Stimulated activated CD4-positive, alpha-beta T cell treated with anti-CD3 and anti-CD28 coated beads, Interleukin-4, amount 100 ng/mL, for 24 hours (primary cell): ENCODE measurements around the gene LRRC56.

ENCODE experiments used
- DNase-seq: peaks from one replicate; pipeline ENCODE4 v3.0.0-alpha.2; 2020

LRRC56 gene

DNA sequence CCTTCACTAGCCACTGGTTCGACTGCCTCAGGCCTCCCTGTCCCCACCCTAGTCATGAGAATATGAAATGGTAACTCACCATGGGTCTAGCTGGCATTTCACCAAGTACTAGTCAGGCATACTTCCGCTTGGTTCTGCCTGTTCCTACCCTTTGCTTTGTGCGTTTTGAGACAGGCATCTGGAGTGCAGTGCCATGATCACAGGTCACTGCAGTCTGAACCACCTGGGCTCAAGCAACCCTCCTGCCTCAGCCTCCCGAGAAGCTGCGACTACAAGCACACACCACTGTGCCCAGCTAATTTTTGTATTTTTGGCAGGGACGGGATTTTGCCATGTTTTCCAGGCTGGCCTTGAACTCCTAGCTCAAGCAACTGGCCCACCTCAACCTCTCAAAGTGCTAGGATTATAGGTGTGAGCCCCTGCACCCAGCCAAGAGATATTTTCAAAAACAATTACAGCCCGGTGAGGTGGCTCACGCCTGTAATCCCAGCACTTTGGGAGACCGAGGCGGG lies 16.1 kb upstream of the LRRC56 start:
- DNase-seq, result no peak

- DNase-seq, result no peak
These were observed 11.1 kb upstream of the LRRC56 start for GRCh38 chr11:526192-526591.

DNA sequence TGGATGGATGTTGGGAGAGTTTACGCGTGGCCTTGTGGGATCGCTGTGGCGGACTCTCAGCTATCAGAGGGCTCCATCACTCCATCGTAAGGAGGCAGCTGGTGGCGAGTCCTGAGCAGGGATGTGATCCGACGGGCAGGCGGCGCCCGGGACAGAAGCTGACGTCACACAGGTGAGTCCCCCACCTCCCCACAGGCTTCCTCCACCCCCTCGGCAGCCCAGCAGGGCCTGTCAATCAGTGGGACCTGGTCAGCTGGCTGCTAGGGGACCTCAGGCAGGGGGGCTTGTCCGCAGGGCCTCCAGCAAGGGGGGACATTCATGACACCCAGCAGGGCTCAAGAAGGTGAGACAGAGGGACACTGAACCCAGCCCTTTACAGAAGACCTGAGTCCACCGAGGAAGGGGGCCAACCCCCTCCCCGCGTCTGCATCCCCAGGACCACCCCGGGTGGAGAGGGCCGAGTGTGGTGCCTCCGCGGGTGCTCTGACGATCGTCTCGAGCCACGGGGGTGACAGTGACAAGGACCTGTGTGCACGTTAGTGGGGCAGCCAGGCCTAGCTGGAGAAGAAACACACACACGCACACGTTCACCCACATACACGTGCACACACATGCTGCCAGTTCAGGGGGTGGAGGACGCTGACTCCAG lies 9.0 kb upstream of the LRRC56 start:
- no peak for DNase-seq

DNA sequence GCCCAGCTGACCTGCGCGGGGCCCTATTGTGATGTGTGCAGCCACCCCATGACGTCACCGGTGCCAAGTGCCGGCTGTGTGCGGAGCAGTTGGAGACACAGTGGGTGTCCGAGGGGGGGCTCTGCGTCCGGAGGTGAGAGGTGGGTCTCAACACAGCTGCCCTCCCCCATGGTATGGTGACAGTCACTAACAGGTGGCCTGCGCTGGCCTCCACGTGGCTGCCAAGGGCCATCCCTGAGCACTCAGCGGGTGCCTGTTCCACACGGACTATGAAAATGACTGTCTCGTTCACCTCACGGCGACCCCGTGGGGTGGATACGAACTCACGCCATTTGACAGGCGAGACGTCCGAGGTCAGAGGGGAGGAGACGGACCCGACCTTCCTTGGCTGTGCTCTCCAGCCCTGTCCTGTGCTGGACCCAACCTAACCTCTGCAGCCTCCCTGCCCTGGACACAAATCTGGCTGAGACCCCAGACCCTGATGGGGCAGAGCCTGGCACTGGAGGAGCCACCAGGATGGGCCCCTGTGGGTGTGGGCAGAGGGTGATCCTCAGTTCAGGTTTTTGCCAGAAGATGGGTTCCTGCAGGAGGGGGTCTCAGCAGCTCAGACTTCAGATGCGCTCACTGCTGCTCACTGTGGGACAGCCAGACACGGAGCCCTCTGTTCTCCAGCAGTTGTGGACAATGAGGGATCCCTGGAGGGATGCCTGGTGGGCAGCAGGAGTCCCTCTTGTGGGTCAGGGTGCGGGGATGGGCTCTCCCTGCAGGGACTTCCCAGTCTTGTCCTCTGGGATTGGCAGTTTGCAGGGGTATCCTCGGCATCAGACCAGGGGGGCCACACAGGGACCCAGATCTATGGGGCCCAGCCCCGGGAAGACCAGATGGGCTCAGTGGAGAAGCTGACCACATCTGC lies 8.3 kb upstream of the LRRC56 start:
- DNase-seq, result no peak

DNA sequence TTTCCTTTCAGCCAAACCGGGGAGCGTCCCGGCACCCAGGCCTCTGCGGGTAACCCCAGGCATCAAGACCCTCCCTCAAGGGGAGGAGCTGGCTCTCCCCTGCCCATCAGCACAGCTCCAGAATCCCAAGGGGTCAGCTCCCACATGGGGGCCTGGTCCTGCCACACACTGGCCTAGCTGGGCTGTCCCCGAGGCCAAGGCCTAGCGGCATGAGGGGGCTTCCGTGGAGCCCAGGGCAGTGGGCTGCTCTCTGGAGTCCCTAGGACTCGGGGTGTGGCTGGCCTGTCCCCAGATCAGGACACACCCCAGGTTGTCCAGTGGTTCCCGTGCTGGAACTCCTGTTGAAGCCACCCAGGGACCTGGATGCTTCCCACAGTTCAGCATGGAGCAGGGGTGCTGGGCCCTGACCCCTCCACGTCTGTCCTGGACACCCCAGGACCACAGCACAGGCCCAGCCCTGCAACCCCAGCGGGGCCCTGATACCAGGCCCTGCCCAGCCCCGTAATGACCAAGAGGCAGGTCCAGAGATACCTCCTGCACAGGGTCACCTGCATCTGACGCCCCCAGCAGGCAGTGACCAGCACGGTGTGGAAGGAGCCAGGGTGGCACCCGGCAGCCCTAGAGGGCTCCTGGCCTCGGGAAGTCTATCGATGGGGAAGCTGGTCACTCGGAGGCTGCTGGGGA lies 7.5 kb upstream of the LRRC56 start:
- DNase-seq, result no peak

- DNase-seq, result no peak
These were observed 6.1 kb upstream of the LRRC56 start for GRCh38 chr11:530960-531831.

DNA sequence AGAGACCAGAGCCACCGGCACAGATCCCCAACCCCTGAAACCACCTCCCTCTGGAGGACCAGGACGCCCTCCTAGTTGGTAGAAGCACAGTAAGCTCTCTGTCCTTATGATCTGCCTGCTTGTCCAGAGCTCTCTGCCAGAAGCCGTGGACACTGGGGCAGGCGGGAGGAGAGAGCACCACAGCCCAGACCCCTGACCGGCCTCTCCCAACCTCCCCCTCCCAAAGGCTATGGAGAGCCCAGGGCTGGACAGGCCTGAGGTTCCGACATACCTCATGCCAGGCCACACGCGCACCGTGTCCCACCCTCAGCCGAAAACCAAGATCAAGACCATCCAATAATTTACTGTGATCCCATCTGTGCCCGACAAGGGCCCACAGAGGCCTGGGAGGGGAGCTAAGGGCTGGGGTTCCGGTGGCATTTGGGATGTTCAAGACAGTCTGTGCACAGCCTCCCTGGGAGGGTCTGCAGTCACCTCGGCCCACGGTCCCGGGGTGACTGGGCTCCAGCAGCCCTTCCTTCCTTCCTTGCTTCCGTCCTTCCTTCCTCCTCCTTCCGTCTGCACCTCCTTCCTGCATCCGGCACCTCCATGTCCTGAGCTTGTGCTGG lies 5.3 kb upstream of the LRRC56 start:
- no peak for DNase-seq

DNA sequence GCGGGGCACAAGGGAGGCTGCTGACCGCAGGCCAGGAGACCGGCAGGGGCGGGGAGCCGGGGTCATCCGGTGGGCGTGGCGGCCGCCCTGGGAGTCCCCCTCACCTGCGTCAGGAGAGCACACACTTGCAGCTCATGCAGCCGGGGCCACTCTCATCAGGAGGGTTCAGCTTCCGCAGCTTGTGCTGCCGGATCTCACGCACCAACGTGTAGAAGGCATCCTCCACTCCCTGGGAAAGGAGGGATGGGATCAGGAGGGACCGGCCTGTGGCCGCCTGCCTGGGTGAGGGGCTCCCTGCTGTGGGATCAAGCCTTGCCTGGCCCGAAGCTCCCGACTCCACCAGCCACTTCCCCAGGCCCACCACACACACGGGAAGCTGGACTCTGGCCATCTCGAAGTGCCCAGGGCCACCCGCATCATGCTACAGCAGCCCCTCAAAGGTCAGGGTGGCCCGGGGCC lies 4.8 kb upstream of the LRRC56 start:
- no peak for DNase-seq

DNA sequence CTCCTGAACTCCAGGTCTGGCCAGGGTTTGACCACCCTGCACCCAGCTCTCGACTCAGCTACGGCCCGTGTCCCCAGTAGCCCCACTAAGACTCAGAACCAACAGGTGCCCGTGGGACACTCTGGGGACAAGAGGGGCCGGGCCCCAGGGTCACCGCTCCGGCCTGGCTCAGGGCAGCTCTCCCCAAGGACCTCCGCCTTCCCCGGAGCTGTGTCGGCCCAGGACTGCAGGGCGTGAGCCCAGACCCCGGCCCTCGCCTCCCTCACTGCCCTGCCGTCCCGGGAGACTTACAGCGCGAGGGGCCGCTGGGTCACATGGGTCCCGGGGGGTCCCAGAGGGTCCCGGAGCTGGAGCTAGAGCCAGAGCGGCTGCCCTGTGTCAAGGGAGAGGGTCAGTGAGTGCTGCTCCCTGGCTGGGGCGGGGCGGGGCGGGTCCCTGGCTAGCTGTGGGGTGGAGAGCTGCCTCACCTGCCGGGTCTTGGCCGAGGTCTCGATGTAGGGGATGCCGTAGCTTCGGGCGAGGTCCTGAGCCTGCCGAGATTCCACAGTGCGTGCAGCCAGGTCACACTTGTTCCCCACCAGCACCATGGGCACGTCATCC lies 4.2 kb upstream of the LRRC56 start:
- no peak for DNase-seq

DNA sequence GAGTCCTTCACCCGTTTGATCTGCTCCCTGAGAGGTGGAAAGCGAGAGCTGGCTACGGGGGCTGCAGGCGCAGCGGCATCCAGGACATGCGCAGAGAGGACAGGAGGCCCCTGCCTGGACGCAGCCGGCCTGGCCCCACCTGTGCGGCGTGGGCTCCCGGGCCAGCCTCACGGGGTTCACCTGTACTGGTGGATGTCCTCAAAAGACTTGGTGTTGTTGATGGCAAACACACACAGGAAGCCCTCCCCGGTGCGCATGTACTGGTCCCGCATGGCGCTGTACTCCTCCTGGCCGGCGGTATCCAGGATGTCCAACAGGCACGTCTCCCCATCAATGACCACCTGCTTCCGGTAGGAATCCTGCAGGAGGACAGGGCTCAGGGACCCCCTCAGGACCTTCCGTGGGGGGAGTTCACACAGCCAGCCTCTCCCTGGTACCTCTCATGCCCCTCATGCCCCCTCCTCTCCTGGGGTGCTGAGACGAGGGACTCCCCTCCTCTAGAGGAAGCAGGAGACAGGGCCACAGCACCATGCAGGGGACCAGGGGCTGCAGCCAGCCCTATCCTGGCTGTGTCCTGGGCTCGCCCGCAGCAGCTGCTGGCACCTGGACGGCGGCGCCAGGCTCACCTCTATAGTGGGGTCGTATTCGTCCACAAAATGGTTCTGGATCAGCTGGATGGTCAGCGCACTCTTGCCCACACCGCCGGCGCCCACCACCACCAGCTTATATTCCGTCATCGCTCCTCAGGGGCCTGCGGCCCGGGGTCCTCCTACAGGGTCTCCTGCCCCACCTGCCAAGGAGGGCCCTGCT lies 3.5 kb upstream of the LRRC56 start:
- DNase-seq, result no peak

GRCh38 chr11:534396-535209 lies 2.7 kb upstream of the LRRC56 start:
- peak; percentile 34 for DNase-seq

DNA sequence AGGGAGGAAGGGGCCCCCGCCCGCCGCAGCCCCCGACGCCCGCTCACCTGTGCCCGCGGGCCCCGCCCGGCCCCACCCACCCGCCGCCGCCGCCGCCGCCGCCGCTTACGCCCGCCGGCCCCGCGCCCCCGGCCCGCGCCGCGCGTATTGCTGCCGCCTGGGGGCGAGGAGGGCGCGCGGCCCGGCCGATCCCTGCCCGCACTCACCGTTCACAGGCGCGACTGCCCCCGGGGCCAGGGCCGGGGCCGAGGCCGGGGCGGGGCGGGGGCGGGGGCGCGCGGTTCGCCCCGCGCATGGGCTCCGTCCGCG lies 2.2 kb upstream of the LRRC56 start:
- no peak for DNase-seq

- DNase-seq, result peak; percentile 95
These were observed 1.5 kb upstream of the LRRC56 start, which contains the start of gene HRAS for GRCh38 chr11:535519-536454. HRAS (minus strand) TSS chr11:535576.

DNA sequence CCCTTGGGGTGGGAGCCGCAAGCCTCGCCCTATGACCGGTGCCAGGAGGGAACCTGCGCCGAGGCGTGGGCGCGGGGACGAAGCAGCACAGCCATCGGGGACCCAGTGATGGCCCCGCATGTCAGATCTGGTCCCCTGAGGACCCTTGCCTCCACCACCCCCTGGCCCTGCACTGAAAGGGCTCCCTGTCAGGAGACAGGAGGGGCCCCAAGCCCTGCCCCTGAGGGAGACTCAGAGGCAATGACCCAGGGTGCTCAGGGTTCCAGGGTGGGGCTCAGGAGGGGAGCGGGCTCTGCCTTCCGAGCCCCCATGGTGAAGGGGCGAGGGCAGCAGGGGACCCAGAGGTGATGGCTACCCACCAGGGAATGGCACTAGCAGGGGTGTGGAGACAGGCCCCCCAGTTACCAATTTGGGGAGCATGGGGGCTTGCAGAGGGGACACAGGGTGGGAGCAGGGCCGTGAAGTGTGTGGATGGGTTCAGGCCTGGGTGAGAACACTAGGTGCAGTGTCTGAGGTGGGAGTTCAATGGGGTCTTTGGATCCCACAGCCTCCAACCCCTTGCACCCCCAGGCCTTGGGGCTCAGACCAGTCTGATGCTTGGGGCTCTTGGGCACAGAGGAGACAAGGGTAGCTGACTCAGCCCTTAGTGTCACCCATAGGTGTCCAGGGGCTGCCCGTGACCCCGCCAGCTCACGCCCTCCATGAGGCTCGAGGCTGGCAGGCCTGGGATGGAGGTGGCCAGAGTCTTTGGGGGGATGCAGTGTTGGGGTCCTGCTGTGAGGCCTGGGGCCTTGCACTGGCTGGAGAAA lies 499 bp downstream of the LRRC56 start:
- DNase-seq, result no peak

- no peak for DNase-seq
These were observed 1.2 kb downstream of the LRRC56 start for GRCh38 chr11:538431-539051.

- no peak for DNase-seq
These were observed 2.7 kb downstream of the LRRC56 start for GRCh38 chr11:539971-540481.
